Raji (cell line): ENCODE results near the gene PPFIBP2.

ENCODE experiments used
- POLR2A ChIP-seq: IDR thresholded peaks from 2 replicates; pipeline ENCODE4 v1.6.1; 2011; ENCODE audit warnings: low read depth, low read length, control low read depth; ENCODE audit not compliant: insufficient read depth

The PPFIBP2 gene

DNA sequence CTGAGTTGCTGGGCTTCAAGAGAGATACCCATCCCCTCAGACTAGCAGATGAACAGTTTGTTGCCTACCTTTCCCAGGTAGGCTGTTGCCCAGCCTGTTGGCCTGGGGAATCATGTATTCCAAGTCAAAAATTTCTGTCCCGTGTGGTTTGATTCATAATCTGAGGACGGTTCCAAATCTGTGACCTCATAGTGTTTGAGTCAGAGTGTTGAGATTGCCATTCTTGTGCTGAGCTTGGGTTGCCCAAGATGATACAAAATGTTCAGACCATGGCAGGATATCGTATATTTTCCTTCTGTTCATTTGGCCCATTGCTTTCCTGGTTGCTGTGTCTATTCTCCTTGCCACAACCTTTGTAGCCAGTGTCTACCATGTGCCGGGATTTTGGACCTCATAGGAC is 95.2 kb downstream of the PPFIBP2 start:
- no peak for TF ChIP-seq POLR2A

DNA sequence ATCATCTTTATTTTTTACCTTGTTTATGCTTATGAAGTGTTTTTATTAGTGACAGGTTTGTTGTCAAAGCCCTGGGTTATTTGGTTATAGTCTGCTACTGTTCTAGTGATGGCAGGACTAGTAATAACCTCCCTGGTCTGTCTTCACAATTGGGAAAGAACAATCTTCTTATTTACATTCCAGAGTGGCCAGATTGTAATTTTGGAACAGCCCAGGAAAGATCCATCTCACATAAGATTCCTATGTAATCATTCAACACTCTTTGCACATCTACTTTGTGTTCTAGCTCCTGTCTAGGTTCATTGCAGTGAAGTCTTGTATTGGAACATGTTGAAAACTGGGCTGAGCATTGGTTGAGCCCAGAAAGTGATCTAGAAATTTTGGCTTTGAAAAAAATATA is 95.7 kb downstream of the PPFIBP2 start:
- no peak for TF ChIP-seq POLR2A

- TF ChIP-seq POLR2A = no peak
Observed at GRCh38 chr11:7610393-7610792, 96.6 kb downstream of the PPFIBP2 start.

DNA sequence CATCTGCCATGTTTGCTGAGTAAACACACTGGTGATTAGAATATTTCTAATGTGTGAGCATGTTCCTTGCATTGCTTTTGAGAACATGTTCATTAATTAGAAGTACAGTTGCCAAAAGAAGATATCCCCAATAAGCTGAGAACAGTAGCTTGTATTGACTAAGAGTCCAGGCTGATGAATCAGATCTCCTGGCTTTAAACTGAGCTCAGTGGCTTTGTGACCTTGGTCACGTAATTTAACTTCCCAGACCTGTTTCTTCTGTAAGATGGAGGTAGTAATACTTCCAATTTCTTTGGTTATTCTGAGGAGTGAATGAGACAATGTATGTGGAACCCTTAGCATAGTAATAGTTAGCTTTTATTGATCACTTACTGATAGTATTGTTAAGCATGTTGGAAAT is 97.6 kb downstream of the PPFIBP2 start:
- no peak for TF ChIP-seq POLR2A

- no peak for TF ChIP-seq POLR2A
Observed at GRCh38 chr11:7612056-7612660, 98.4 kb downstream of the PPFIBP2 start.

- no peak for TF ChIP-seq POLR2A
Observed at GRCh38 chr11:7612661-7613393, 99.0 kb downstream of the PPFIBP2 start.

- no peak for TF ChIP-seq POLR2A
Observed at GRCh38 chr11:7613394-7613720, 99.6 kb downstream of the PPFIBP2 start.

- TF ChIP-seq POLR2A = no peak
Observed at GRCh38 chr11:7614656-7615055, 100.9 kb downstream of the PPFIBP2 start.

DNA sequence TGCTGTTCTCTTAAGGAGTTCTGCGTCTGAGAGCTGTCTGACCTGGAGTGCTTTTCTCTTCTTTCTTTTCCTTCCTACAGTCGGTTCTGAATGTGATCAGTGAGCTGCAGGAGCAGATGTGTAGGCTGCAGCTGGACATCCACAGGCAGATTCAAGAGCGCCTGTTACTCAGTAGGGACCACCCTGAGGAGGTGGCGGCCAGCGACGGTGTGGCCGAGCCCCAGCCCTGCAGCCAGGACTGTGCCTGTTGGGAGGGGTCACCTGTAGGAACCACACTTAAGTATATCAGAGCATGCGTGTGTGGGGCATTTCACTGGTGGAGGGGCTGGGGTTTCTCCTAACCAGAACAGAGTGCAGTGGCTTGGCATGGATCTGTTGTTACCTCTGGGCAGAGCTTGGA is 103.2 kb downstream of the PPFIBP2 start:
- TF ChIP-seq POLR2A = no peak

GRCh38 chr11:7619322-7619721 is 105.5 kb downstream of the PPFIBP2 start:
- no peak for TF ChIP-seq POLR2A

GRCh38 chr11:7621090-7621489 is 107.3 kb downstream of the PPFIBP2 start:
- TF ChIP-seq POLR2A = no peak

DNA sequence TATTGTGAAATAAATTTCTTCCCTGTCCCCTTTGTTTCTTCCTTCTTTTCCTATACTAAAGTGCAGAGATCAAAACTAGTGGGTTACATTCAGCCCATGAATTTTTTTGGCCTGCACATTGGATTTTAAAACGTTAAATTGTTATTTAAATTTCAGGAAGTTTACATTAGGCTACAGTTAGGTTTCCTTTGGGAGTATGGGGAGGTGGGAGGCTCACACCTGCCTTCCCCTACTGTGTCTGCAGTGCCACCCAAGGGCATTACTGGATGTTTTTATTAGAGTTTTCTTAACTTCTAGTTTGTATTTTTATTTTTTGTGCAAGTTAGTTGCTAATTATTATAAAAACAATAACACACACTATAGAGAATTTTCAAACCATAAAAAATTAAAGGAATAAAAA is 107.8 kb downstream of the PPFIBP2 start:
- no peak for TF ChIP-seq POLR2A

DNA sequence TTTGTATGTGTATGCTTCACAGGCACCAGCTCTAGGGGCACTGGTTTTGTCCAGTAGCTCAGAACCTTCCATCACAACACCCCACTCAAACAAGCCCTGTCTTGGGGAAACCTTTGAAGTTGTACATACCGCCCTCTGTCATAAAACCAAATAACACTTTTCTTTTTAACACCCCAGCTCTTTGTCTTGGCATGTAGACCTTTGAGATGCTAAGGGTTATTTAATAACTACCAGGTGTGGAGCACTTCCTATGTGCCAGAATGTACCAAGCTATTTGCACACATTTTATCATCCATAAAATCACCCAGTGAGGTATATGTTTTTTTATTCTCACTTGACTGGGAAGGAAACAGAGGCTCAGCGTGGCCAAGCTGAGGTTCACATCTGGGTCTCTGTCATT is 108.9 kb downstream of the PPFIBP2 start:
- no peak for TF ChIP-seq POLR2A

GRCh38 chr11:7628660-7629059 is 114.9 kb downstream of the PPFIBP2 start:
- TF ChIP-seq POLR2A = no peak

DNA sequence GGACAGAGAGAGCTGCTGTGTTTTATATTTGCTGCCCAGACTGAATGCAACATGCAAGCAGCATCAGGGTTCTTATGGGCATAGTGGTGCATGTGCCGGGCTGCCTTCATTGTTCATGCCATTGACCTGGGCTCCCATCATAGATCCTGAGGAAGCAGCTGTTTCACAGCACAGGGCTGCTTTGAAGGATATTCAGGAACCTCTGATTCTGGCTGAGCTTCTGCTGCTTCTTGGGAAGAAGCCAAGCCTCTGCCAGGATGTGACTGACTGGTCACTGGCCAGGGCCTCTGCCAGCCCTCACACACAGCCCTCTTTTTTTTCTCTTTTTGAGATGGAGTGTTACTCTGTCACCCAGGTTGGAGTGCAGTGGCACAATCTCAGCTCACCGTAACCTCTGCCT is 116.2 kb downstream of the PPFIBP2 start:
- no peak for TF ChIP-seq POLR2A

DNA sequence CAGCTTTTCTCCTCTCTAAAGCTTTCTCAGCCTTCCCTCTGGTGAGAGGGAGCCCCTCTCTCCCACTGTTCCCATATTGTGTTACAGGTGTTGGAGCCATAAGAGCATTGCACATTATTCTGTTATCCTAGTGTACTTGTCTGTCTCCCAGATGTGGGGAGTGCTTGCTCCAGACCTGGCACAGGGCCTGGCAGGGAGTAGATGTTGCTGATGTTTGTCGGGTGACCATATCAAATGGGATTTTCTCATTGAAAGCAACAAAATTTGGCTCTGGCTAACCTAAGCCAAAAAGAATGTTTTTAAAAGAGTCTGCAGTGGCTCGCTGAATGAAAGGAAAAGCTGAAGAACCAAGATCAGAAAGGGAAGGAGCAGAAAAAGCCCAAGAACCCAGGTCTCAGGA is 118.4 kb downstream of the PPFIBP2 start:
- no peak for TF ChIP-seq POLR2A

- TF ChIP-seq POLR2A = no peak
Observed at GRCh38 chr11:7635137-7635536, 121.3 kb downstream of the PPFIBP2 start.

- no peak for TF ChIP-seq POLR2A
Observed at GRCh38 chr11:7635708-7636107, 121.9 kb downstream of the PPFIBP2 start.

GRCh38 chr11:7636350-7636749 is 122.6 kb downstream of the PPFIBP2 start:
- no peak for TF ChIP-seq POLR2A
